Head of caudate nucleus (tissue), 42 donors: ENCODE measurements around the gene SMIM21.

ENCODE experiments used
- DNase-seq, 42 donors: peaks; one replicate each; pipeline versions ENCODE4 v3.0.0 to v3.0.0-alpha.2; 2020 to 2021; ENCODE audit warnings: mixed read lengths in 7 of 42
- intact Hi-C: fragments of 100-400 bp; cut with DNase I; formaldehyde crosslinking; loops from one replicate; pipeline ENCODE4 v1.15.0; 2022

SMIM21 gene

DNA sequence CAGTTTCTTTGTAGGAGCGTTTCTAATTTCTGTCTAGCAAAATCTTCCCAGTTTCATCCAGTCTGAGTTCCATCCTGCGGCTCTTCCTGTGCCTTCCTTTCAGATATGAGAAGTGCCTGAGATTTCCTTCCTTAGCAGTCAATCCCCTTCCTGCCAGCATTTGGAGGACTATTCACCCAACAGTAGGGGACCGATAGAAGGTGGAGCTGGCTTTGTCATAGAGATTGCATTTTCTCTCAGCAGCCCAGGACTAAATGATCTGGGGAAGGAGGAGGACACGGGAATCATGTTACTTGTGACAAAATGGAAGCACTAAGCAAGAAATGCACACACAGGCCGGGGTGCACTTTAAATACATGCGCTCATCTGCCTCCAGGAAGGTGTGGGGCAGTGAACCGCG is 5.6 kb upstream of the SMIM21 start:
- no peak for DNase-seq
- intact Hi-C loops: no loop called here

DNA sequence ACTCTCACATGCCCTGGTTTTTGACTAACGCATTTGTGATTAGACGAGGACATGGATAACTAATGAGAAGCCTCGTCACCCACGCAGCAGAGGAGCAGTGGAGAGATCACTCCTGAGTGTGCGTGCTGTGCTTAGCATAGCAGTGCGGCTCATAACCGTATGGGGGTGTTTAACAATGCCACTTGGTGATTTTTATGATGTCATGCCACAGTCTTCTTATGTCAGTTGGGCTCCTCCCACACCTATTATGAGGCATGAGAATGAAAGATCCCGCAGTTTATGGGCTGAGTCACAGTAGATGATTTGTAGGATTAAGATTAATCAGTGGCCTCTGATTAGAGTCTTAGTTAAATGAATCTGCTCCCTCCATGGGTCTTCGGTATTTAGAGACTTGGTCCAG is 2.5 kb upstream of the SMIM21 start:
- DNase-seq: peak in 17 of 42 donors; percentile 17 to 76 (median 35)
- intact Hi-C loops: no loop called here

DNA sequence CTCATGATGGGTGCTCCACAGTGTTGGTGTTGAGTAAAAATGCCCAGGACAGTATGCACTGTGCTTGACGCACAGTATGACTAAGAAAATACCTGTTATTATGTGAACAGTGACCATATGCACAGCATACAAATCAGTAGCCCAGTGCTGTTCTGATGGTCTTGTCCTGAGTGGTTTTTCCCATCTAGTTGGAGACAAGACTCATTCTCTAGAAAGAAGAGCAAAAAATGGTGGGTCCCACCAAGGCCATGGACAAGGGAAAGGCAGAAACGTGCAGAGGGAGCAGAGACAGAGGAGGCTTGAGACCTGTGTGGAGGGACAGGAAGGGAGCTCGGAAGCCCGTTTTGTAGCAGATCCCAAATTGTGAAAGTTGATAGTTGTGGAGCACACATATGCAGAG is 987 bp upstream of the SMIM21 start:
- DNase-seq: no peak
- intact Hi-C loops: no loop called here

DNA sequence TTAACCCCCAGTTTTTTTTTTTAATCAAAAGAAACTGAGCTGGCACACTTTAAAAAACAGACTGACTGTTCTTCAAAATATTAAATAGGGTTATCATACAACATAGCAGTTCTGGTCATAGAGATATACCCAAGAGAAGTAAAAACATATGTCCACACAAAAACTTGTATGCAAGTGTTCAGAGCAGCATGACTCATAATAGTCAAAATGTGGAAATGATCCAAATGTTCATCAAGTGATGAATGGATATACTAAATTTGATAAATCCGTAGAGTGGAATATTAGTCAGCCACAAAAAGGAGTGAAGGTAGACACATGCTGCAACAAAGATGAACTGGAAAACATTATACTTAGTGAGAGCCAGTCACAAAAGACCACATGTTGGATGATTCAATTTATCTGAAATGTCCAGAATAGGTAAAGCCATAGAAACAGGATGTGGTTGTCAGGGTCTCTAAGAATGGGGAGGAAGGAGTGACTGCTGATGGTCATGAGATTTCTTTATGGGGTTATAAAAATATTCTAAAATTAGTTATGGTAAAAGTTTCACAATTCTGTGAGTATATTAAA is 5.1 kb downstream of the SMIM21 start:
- intact Hi-C loops: no loop called here

DNA sequence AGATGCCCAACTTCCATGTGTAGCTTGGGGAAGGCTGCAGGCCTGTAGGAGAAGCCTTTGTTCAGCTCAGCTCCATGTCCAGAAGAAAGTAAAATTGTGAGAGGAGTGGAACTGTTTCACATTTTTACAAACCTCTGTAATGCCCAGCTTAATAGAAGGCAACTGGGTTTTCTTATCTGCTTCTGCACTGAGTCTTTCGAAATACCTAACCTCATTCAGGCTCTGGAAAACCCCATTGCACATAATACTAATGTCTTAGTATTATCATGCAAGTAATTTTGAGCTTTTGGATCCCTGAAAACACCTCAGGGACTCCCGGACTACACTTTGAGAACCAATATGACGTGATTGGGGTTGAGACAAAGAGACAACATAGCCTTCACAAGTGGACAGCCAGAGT is 5.8 kb downstream of the SMIM21 start:
- no peak for DNase-seq
- intact Hi-C loops: no loop called here

More for the DNA sequence above, 5.1 kb downstream of the SMIM21 start:
- no peak for DNase-seq

DNA sequence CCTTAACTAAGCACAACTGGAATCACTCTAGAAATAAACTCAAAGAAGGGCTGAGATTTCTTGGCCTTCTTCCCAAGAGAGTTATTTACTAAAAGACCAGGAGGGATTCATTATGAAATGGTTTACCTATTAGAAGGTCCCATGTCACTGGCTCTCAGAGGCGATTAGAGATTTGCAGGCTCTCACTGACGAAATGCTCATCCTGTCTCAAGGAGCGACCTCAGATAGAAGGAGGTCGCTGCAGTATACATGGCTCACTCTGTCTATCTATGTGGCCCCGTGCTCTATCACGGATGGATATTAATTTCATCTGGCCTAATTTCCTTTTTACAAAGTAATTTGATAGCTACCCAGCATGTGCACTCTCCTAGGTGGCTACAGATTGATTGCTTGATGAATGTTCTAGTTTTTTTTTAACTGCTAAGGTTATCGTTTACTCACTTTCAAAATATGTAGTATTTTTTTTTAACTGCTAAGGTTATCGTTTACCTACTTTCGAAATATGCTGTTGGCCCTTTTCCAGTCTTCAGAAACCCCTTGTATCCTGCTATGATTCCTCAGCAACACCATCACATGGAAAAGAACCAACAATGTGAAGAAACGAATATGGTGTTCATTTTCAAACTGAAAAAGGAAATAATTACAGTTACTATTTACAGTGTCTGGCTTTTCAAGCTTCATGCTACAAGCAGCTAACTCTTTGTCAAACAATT is 9.1 kb downstream of the SMIM21 start:
- DNase-seq: no peak
- intact Hi-C loops: no loop called here

DNA sequence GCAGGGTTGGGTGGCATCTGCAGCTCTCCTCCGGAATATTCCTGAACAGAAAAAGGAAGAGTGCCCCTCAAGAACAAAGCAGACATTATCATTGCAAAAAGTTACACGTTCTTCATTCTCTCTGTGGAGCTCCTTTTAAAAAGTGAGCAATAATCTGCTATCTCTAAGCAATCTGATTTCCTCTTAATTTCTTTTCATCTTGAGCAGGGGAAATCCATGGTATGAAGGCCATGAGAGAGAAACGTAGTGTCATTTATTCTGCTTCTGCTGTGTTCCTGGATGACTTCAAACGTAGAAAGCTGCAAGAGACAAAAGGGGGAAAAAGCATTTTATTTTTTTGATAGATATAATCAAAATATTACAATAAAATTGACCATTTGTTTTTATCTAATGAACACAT is 16.9 kb downstream of the SMIM21 start:
- DNase-seq: no peak
- intact Hi-C loops: no loop called here

DNA sequence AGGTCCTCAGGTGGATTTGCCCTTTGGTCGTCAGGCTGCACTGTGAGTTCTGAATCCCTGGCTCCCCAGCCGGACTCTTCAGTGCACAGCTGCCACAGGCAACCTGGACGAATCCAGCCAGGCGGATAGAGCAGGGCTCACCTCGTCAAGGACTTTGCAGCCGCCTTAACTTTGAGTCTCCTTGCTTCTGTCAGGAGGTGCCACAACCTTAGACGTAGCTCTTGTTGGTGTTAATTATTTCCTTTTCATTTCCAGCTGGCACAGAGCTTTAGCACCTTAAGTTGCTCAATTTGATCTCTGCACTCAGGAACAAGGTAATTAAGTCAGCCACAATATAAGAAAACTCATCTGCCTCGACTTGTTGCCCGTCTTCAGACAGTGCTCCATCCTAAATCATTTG is 17.7 kb downstream of the SMIM21 start:
- DNase-seq: no peak
- intact Hi-C loops: no loop called here

DNA sequence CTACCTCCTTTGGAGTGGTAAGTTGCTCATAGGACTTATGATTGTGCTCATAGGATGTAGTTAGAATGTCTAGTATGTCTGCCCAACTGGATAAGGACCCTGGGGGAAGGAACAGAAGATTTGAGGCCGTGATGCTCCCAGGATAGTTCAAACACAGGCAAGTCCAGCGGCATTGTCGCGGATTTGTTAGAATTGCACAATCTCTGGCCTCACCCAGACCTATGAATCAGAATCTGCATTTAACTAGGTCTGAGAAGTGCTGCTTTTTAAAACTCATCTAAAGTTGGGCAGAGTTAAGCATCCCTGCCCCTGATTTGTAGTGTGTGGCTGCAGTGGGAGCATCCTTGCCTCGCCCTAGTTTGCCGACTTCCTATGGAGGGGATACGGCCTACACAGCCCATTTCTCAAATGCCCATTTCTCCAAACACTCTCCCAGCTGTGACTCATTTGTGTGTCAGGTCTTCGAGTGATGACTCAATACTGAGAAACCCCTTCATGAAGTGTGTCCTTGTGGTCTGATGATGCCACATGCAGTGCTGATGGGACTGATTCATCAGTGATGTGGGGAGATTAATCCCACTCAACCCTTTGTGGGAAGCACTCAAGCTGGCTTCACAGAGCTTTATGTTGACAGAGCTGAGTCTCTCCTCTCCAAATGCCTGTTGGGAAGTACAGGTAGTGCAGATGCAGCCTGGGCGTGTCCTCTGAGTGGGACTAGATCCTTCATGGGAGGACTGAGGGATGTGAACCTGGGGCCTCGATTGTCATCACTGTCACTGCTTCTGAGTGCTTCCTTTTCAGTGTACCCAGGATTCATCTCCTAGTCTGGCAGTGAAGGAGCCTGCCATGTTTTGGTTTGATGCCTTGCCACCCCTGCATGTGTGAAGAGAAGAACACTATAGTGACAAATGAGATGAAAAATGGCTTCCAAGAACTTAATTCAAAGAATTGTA is 18.7 kb downstream of the SMIM21 start:
- peak in 5 of 42 donors; percentile 14 to 48 (median 27) for DNase-seq
- intact Hi-C loops: no loop called here

DNA sequence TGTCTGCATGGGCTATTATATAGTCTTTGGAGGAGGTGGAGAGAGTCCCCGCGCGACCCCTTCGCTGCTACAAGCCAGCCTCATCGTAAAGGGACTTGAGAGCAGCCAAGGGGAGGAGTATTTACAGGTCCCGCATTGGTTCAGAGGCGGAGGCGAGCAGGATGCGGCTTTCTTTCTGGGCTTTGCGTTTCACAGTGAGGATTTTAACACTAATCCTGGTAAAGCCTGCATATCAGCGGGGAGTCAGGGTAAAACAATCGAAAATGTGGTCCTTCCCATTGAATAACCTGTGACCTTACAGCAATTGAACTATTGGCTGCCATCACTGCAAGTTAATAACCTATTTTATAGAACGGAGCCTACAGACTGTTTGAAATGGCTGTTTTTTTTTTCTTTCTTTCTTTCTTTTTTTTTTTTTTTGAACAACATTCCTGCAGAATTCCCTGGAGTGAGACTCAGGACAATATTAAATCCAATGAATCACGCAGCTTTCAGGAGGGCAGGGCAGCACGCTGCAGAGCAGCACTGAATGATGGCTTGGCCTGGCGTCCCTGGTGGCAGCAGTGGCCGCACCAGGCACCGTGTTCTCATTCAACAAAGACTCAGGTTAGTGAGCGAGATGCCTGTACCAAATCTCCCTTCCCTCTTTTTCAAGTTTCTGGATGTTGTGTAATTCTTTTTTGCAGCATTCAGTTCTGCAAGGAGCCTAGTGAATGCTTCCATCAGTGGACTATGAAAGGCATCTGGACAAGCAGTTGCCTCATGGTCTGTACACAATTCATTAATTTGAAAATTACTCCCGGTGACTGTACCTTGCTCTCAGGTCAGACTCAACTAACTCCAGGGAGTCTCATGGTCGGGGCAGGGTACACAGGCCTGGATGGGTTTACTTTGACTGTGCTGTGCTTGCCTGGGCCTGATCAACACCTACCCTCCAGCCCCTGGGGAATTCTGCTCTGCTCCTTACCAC is 19.8 kb downstream of the SMIM21 start:
- no peak for DNase-seq
- intact Hi-C loops: no loop called here

DNA sequence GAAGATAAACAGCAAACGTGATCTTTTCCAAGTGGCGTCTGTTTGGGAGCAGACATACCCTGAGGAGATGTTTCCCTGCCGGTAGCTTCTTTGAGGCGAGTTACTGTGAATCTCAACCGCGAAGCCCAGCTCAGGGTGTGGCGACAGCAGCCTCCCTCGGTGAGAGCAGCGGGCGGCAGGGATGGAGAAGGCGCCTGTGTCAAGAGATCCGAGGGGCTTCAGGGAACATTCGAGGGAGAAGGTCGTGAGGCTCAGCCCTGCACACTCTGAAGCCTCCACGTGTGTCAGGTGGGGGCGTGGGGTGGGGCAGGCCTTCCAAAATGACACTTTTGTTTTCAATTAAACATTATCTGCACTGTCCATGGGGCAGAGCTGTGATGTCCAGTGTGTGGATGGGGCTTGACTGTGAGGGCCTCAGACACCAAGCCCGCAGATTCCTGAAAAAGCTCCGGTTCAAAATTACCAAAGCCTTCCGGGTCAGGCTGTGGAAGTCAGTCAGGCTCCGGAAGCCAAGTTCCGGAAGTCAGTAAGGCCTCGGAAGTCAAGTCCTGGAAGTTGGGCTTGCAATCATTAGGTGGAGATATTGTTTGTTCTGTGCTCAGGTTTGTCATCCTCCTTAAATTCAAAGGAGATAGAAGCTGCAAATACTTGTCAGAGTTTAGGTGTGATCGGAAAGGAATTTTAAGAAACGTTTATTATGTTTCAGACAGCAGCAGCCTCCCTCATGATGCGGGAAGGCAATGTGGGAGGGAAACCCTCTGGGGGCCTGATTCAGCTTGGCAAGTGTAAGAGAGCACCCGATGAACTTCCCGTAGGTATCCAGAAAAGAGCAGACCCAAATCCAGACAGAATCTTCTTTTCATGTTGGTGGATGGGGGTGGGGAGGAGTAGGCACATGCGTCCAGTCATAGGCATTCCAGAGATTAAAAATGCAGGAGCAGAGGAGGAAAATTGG is 20.7 kb downstream of the SMIM21 start:
- intact Hi-C loops: no loop called here
- DNase-seq: peak in 14 of 42 donors; percentile 9 to 62 (median 34)

DNA sequence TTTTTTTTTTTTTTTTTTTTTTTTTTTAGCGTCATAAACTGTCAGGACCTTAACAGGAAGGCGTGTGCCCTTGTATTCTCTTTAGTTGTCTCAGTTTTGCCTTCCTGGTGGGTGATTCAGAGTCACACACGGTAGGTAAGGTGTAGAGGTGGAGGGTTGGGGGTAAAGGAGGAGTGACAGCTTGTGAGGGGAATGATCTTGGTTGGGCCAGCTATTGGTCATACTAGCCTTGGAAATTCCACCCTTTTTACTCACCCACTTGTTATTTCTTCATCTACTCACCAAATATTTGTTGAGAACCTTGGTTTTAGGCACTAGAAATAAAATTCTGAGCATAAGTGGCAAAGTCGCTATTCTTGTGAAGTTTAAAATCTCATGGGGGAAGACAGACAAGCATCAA is 22.2 kb downstream of the SMIM21 start:
- intact Hi-C loops: no loop called here

DNA sequence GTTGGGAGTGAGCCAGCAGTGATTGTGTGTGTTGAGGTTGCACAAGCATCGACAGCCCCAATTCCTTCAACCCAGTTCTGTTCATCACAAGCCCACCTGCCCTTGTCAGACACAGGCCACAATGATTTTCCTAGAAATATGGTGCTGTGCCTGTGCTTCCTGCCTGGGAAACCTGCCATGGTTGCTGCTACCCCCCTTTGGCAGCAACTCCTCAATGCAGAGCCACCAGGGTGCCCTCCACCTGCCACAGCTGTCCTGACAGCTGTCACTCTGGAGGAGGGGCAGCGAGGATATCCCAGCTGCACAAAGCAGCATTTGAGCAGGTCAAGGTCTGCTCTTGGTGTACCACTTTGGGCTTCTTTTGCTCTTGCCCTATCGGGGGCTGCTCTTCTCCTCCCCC is 27.1 kb downstream of the SMIM21 start:
- DNase-seq: no peak
- intact Hi-C loops: no loop called here

More for the DNA sequence above, 22.2 kb downstream of the SMIM21 start:
- DNase-seq: no peak

DNA sequence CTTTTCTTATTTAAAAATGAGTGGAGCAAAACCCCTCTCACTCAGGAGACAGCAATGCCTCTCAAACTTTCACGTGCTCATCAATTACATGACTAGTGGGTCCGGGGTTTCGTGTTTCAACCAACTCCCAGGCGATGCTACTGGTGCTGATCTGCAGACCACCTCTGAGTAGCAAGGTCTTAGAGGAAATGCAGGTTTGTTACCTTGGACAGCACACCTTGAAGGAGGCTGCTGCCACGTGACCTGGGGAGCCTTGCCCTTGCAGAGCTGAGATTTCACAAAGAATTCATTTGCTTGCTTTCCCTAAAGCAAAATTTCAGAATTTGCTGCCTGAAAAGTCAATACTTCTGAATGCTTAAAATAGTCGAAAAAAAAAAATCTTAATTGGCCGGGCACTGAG is 32.4 kb downstream of the SMIM21 start:
- no peak for DNase-seq

DNA sequence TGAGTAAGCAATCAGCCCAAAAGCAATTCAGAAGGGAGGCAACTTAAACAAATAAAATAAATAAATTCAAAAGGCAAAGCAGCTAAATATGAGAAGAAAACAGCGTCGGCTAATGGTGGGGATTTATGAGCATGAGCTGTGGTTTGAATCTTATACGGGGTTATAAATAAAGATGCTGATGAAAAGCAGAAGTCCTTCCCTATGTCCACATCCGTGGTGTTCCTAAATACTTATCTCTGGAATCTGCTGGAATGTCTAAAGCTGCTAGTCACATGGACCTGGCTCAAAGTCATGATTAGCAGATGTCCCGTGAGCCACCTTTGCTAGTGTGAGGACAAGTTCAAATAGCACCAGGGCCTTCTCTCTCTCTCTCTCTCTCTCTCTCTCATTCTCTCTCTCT is 33.8 kb downstream of the SMIM21 start:
- DNase-seq: no peak
- intact Hi-C loops: no loop called here

More for the DNA sequence above, 32.4 kb downstream of the SMIM21 start:
- intact Hi-C loops: no loop called here

DNA sequence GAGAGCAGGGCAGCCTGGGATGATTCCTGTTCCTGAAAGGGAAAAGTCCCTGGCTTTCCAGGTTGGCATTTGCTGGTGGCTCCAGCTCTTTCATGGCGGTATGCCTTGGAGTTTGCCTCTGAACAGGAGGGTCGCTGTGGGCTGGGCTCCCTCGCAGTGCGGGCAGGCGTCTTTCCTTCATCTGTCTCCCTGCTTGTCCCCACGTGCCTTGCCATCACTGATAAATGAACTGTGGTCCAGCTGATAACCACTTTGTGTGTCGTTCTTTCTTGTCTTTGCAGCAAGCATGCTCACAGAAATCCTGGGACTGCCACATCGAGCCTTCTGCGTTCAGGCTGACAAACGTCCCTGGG is 35.3 kb downstream of the SMIM21 start:
- DNase-seq: no peak

DNA sequence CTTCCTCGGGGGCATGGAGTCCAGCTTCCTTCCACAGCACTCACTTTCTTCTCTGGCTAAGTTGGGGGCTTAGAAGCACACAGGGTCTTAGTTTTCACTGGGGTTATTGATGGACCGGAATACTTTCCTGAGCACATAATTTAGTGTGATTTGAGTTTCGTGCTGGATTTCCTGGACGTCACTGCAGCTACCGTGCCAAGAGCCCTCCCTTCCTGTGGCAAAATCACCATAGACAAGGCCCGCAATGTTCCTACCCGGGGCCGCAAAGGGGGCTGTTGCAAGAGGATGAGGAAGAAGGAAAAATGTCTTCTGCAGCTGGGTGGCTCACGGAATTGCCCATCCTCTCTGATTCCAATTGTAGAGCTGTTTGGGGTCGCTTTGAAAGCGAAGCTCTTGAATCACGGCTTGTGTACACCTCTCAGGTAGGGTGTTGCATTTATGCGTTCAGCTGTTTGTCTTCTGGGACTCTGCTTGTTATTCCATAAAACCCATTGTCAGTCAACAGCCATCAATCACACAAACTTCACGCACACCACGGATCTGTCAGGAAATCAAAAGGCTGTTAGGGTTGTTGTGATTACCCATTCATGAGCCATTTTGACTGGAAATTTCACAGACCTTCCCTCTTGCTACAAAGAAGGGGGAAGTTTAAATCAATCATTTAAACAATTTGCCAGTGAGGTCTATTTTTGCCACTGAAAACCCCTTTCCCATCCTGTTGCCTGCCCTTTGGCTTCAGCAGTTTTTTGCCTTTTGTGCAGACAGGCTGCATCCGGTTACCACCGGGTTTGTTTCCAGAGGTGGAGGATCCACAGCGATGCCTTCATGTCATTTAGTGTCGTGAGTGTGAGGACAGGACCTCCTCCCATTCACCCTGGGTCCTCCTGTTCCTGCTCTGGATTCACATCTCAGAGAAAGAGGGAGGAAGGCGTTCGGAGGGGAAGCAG is 36.0 kb downstream of the SMIM21 start:
- intact Hi-C loops: no loop called here
- DNase-seq: no peak

More for the DNA sequence above, 35.3 kb downstream of the SMIM21 start:
- intact Hi-C loops: no loop called here
